Panc1 (cell line): ENCODE results near the gene SPATA13. TPM values are rescaled to one million over a fixed set of nuclear protein-coding genes. Genes with fewer than 3 reads are reported as not detected.

Source experiments
- ATAC-seq: fragments of 200-7000 bp; cut with Tn5 transposase; 2 replicates; pipeline ENCODE4 v1.9.1; 2020; ENCODE audit warnings: mild to moderate bottlenecking, moderate library complexity
- BruUV-seq: library from RNA; stranded (reverse); fragments of 400-500 nt; replicated peaks from 2 replicates; lab custom pipeline; 2021; lab: Mats Ljungman, UMichigan
- CTCF ChIA-PET: fragments of 300-600 bp; sonication (Branson Sonifier 250); formaldehyde crosslinking; loops from one replicate; lab custom pipeline; 2022; ENCODE audit warnings: antibody characterized with exemption; lab: Charles Lee
- POLR2A ChIA-PET: fragments of 300-600 bp; sonication (Branson Sonifier 250); formaldehyde crosslinking; loops from one replicate; lab custom pipeline; 2022; ENCODE audit warnings: antibody characterized with exemption; lab: Charles Lee
- DNase-seq: peaks from one replicate; pipeline ENCODE4 v3.0.0-alpha.2; 2010; ENCODE audit warnings: low read depth, low spot score
- H3K27ac ChIP-seq: 2 replicates; pipeline ENCODE4 v1.5.1; 2011; ENCODE audit warnings: mild to moderate bottlenecking, low read length, inconsistent platforms
- H3K27me3 ChIP-seq: fragments of 200-500 bp; sonication (Bioruptor generic); 2 replicates; pipeline ENCODE4 v1.6.0; 2014; ENCODE audit warnings: low read length, inconsistent platforms; ENCODE audit not compliant: control insufficient read depth, insufficient read depth
- H3K36me3 ChIP-seq: fragments of 200-500 bp; sonication (Bioruptor generic); 2 replicates; pipeline ENCODE4 v1.5.1; 2014; ENCODE audit warnings: inconsistent platforms, mild to moderate bottlenecking, low read length, moderate library complexity; ENCODE audit not compliant: control insufficient read depth, insufficient read depth
- H3K4me1 ChIP-seq: 2 replicates; pipeline ENCODE4 v1.5.1; 2011; ENCODE audit warnings: inconsistent platforms, mild to moderate bottlenecking, low read length, moderate library complexity; ENCODE audit not compliant: control insufficient read depth, insufficient read depth
- H3K4me3 ChIP-seq, 2 experiments: 2 replicates each; pipeline ENCODE4 v1.5.1; 2011 to 2012; ENCODE audit warnings: low read depth in 2 of 2, low read length in 2 of 2, mild to moderate bottlenecking in 2 of 2, inconsistent platforms in 1 of 2, moderate library complexity in 1 of 2
- H3K9me3 ChIP-seq: fragments of 200-500 bp; sonication (Bioruptor generic); 2 replicates; pipeline ENCODE4 v1.5.1; 2014; ENCODE audit warnings: low read depth, mild to moderate bottlenecking, inconsistent platforms, low read length, moderate library complexity; ENCODE audit not compliant: control insufficient read depth, insufficient read depth
- POLR2AphosphoS5 ChIP-seq: IDR thresholded peaks from 2 replicates; pipeline ENCODE4 v1.6.1; 2012; ENCODE audit warnings: mild to moderate bottlenecking, low read depth, low read length, moderate library complexity
- SIN3A ChIP-seq: IDR thresholded peaks from 2 replicates; pipeline ENCODE4 v1.6.1; 2012; ENCODE audit warnings: low read depth, mild to moderate bottlenecking, low read length, moderate library complexity, borderline replicate concordance; ENCODE audit not compliant: insufficient read depth
- TCF7L2 ChIP-seq: IDR thresholded peaks from 2 replicates; pipeline ENCODE4 v1.6.1; 2011; ENCODE audit warnings: mild to moderate bottlenecking, low read depth, low read length, inconsistent platforms
- in situ Hi-C: cut with HindIII; loops from 2 replicates; pipeline ENCODE4 v1.10.0; 2016; ENCODE audit warnings: low sequenced_read_pairs, low pct_unique_long_range_greater_than_20kb
- intact Hi-C: fragments of 100-400 bp; cut with micrococcal nuclease; formaldehyde crosslinking; loops from one replicate; pipeline ENCODE4 v1.10.0; 2022; ENCODE audit not compliant: unreplicated experiment
- total RNA-seq: library from RNA; stranded (reverse); gene quantifications from one replicate; pipeline ENCODE4 v1.2.1, GENCODE V29; 2021; ENCODE audit not compliant: unreplicated experiment
- TF ChIP-seq, protein P1 (sequence below): fragments of 450-650 bp; IDR thresholded peaks from 2 replicates; pipeline ENCODE4 v1.5.1; 2017; ENCODE audit warnings: mild to moderate bottlenecking
- TF ChIP-seq, protein P2 (sequence below), 2 experiments: IDR thresholded peaks; 2 replicates each; pipeline ENCODE4 v1.6.1; 2011 to 2012; ENCODE audit warnings: low read depth in 2 of 2, control low read depth in 1 of 2, low read length in 1 of 2, mild to moderate bottlenecking in 1 of 2, moderate library complexity in 1 of 2; ENCODE audit not compliant: insufficient read depth in 1 of 2

The SPATA13 gene
- total RNA-seq, 1 experiment from 2014 or later = 7.9 TPM

DNA sequence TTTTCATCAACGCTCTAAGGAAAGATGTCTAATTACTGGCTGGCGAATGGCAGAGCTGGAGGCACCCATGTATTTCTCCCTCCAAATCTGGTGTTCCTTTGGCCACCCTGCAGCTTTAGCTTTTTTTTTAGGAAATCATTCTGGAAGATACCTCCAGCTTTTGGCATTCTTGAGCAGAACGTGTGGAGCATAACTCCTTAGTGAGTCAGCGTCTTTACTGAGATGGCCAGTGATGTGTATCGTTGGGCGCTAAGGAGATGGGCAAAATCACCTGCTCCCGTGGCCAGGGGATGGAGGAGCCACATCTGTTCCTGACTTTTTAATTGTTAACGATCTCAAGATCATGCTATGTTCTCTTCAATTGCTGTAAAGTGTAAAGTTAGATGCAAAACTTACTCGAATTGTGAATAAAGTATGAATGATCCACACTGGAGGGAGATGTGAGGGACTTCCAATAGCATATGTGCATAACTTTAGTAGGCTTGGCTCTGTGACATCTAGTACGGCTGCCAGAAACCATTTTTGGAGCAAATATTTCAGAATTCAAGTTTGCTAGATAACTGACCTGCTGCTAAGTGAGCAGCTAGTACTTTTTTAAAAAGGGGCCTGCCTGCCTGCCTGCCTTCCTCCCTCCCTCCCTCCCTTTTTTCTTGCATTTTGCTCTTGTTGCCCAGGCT, 124.5 kb downstream of the SPATA13 start:
- Histone ChIP-seq H3K27ac (no peak overlapping the region), H3K4me3 (no peak overlapping the region), H3K9me3 (no peaks in the 10 kb centered on the region), H3K27me3 (no peaks in the 10 kb centered on the region), H3K4me1 (no peaks in the 10 kb centered on the region), H3K36me3 (no peaks in the 10 kb centered on the region)
- DNase-seq (no peak), ATAC-seq (no peak)
- intact Hi-C loops (no loop called here), in situ Hi-C loops (no loop called here)
- ChIA-PET CTCF (no interaction called here), POLR2A (no interaction called here)
- no peak for TF ChIP-seq TCF7L2
- TF ChIP-seq, protein P1, sequence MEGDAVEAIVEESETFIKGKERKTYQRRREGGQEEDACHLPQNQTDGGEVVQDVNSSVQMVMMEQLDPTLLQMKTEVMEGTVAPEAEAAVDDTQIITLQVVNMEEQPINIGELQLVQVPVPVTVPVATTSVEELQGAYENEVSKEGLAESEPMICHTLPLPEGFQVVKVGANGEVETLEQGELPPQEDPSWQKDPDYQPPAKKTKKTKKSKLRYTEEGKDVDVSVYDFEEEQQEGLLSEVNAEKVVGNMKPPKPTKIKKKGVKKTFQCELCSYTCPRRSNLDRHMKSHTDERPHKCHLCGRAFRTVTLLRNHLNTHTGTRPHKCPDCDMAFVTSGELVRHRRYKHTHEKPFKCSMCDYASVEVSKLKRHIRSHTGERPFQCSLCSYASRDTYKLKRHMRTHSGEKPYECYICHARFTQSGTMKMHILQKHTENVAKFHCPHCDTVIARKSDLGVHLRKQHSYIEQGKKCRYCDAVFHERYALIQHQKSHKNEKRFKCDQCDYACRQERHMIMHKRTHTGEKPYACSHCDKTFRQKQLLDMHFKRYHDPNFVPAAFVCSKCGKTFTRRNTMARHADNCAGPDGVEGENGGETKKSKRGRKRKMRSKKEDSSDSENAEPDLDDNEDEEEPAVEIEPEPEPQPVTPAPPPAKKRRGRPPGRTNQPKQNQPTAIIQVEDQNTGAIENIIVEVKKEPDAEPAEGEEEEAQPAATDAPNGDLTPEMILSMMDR = no peak
- TF ChIP-seq SIN3A = no peak
- TF ChIP-seq, protein P2, sequence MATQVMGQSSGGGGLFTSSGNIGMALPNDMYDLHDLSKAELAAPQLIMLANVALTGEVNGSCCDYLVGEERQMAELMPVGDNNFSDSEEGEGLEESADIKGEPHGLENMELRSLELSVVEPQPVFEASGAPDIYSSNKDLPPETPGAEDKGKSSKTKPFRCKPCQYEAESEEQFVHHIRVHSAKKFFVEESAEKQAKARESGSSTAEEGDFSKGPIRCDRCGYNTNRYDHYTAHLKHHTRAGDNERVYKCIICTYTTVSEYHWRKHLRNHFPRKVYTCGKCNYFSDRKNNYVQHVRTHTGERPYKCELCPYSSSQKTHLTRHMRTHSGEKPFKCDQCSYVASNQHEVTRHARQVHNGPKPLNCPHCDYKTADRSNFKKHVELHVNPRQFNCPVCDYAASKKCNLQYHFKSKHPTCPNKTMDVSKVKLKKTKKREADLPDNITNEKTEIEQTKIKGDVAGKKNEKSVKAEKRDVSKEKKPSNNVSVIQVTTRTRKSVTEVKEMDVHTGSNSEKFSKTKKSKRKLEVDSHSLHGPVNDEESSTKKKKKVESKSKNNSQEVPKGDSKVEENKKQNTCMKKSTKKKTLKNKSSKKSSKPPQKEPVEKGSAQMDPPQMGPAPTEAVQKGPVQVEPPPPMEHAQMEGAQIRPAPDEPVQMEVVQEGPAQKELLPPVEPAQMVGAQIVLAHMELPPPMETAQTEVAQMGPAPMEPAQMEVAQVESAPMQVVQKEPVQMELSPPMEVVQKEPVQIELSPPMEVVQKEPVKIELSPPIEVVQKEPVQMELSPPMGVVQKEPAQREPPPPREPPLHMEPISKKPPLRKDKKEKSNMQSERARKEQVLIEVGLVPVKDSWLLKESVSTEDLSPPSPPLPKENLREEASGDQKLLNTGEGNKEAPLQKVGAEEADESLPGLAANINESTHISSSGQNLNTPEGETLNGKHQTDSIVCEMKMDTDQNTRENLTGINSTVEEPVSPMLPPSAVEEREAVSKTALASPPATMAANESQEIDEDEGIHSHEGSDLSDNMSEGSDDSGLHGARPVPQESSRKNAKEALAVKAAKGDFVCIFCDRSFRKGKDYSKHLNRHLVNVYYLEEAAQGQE (IDR thresholded peaks at IDR 0.05; ENCODE audit: insufficient read depth in 1 of 2, low read depth in 2 of 2, low read length in 1 of 2) = no peak
- no peak for TF ChIP-seq POLR2AphosphoS5
- no TSS peak for BruUV-seq

DNA sequence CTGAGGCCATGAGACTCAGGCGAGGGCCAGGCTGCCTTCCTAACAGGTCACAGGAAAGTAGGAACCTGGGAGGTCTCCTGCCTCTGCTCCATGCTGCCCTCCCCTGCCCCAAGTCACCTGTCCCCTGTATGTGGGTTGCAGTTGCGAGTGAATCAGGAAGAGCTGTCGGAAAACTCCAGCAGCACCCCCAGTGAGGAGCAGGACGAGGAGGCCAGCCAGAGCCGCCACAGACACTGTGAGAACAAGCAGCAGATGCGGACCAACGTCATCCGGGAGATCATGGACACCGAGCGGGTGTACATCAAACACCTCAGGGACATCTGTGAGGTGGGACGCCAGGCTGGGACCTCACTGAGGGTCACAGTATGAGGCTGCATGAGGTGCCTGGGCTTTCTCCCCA, 126.1 kb downstream of the SPATA13 start:
- TF ChIP-seq, protein P1 = no peak
- TF ChIP-seq POLR2AphosphoS5 (no peak), SIN3A (no peak), TCF7L2 (no peak)
- TF ChIP-seq, protein P2 (IDR thresholded peaks at IDR 0.05; ENCODE audit: insufficient read depth in 1 of 2, low read depth in 2 of 2, low read length in 1 of 2) = no peak
- intact Hi-C loops = no loop called here
- BruUV-seq = no TSS peak
- in situ Hi-C loops = no loop called here
- DNase-seq = no peak
- H3K36me3 ChIP-seq = no peaks in the 10 kb centered on the region
- H3K4me3 ChIP-seq = no peak overlapping the region
- ChIA-PET POLR2A (no interaction called here), CTCF (no interaction called here)
- ATAC-seq = no peak
- no peaks in the 10 kb centered on the region for H3K27me3 ChIP-seq
- H3K9me3 ChIP-seq = no peaks in the 10 kb centered on the region
- no peak overlapping the region for H3K27ac ChIP-seq
- no peaks in the 10 kb centered on the region for H3K4me1 ChIP-seq
